ENCODE data around the gene PRPF38B.

PRPF38B gene

DNA sequence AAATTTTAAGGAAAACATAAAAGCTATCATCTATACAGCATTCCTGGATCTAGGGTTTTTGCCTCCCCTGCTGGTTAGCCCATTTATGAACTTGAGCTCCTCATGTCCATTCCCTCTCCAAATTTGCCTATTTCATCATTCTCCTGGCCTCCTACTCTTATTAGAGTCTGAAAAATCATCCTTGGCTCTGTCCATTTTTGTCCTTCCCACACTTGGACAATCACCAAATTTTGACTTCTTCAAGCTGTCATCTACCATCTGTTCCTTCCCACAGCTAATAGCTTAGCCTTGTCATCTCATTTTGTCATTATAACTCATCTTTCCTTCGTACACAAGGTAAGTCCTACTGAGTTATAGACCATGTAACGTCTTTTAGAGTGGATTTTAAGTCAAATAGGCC, 29.0 kb upstream of the PRPF38B start:
- TF ChIP-seq TAF1 (IDR thresholded peaks at IDR 0.05; ENCODE audit: borderline replicate concordance, insufficient read depth, low read length) = no peak
- no peak for TF ChIP-seq SIN3A (IDR thresholded peaks at IDR 0.05; ENCODE audit: borderline replicate concordance, insufficient read depth, low read length)
- TF ChIP-seq POLR2AphosphoS5 (IDR thresholded peaks at IDR 0.05; ENCODE audit: low read depth, low read length) = no peak
- no peak for TF ChIP-seq FOXP2 (optimal IDR thresholded peaks at IDR 0.05; ENCODE audit: borderline replicate concordance, extremely low read depth, extremely low read length, insufficient read depth)
- TF ChIP-seq, protein P1, sequence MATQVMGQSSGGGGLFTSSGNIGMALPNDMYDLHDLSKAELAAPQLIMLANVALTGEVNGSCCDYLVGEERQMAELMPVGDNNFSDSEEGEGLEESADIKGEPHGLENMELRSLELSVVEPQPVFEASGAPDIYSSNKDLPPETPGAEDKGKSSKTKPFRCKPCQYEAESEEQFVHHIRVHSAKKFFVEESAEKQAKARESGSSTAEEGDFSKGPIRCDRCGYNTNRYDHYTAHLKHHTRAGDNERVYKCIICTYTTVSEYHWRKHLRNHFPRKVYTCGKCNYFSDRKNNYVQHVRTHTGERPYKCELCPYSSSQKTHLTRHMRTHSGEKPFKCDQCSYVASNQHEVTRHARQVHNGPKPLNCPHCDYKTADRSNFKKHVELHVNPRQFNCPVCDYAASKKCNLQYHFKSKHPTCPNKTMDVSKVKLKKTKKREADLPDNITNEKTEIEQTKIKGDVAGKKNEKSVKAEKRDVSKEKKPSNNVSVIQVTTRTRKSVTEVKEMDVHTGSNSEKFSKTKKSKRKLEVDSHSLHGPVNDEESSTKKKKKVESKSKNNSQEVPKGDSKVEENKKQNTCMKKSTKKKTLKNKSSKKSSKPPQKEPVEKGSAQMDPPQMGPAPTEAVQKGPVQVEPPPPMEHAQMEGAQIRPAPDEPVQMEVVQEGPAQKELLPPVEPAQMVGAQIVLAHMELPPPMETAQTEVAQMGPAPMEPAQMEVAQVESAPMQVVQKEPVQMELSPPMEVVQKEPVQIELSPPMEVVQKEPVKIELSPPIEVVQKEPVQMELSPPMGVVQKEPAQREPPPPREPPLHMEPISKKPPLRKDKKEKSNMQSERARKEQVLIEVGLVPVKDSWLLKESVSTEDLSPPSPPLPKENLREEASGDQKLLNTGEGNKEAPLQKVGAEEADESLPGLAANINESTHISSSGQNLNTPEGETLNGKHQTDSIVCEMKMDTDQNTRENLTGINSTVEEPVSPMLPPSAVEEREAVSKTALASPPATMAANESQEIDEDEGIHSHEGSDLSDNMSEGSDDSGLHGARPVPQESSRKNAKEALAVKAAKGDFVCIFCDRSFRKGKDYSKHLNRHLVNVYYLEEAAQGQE (IDR thresholded peaks at IDR 0.05; ENCODE audit: insufficient read depth in 1 of 2, low read depth in 2 of 2, low read length in 2 of 2) = no peak

DNA sequence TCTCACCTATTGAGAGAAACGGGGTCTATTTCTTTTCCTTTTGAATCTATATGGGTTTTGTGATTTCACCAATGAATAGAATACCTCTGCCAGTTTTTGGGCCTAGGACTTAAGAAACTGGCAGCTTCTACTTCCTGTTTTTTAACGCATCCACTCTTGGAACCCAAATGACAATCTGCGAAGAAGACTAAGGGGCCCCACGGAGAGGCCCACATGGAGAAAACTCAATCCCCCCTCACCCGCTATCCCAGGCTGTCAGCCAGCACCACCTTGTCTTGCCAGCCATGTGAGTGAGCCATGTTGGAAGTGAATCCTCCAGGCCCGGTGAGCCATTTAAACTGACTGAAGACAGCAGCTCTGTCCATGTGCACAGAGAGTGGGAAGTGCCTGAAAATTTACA, 27.6 kb upstream of the PRPF38B start:
- TF ChIP-seq, protein P1 (IDR thresholded peaks at IDR 0.05; ENCODE audit: insufficient read depth in 1 of 2, low read depth in 2 of 2, low read length in 2 of 2) = no peak
- TF ChIP-seq FOXP2 (optimal IDR thresholded peaks at IDR 0.05; ENCODE audit: borderline replicate concordance, extremely low read depth, extremely low read length, insufficient read depth) (no peak), SIN3A (IDR thresholded peaks at IDR 0.05; ENCODE audit: borderline replicate concordance, insufficient read depth, low read length) (no peak), TAF1 (IDR thresholded peaks at IDR 0.05; ENCODE audit: borderline replicate concordance, insufficient read depth, low read length) (no peak), POLR2AphosphoS5 (IDR thresholded peaks at IDR 0.05; ENCODE audit: low read depth, low read length) (no peak)

DNA sequence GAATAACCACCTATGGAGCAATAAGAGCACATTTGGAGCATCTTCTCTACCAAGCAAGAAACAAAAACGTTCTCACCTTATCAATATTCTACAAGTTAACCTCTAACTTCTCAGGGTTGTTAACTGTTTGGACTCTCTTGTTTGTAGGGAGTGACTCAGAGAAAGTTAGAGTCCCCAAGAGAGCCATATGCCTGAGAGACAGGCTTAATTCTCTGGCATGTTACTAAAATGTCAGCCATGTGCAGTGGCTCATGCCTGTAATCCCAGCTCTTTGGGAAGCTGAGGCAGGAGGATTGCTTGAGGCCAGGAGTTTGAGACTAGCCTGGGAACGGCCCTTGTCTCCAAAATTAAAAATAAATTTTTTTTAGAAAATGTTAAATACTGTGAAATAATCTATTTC, 27.0 kb upstream of the PRPF38B start:
- TF ChIP-seq, protein P1 (IDR thresholded peaks at IDR 0.05; ENCODE audit: insufficient read depth in 1 of 2, low read depth in 2 of 2, low read length in 2 of 2) = no peak
- TF ChIP-seq TAF1 (IDR thresholded peaks at IDR 0.05; ENCODE audit: borderline replicate concordance, insufficient read depth, low read length) = no peak
- no peak for TF ChIP-seq SIN3A (IDR thresholded peaks at IDR 0.05; ENCODE audit: borderline replicate concordance, insufficient read depth, low read length)
- no peak for TF ChIP-seq POLR2AphosphoS5 (IDR thresholded peaks at IDR 0.05; ENCODE audit: low read depth, low read length)
- no peak for TF ChIP-seq FOXP2 (optimal IDR thresholded peaks at IDR 0.05; ENCODE audit: borderline replicate concordance, extremely low read depth, extremely low read length, insufficient read depth)

DNA sequence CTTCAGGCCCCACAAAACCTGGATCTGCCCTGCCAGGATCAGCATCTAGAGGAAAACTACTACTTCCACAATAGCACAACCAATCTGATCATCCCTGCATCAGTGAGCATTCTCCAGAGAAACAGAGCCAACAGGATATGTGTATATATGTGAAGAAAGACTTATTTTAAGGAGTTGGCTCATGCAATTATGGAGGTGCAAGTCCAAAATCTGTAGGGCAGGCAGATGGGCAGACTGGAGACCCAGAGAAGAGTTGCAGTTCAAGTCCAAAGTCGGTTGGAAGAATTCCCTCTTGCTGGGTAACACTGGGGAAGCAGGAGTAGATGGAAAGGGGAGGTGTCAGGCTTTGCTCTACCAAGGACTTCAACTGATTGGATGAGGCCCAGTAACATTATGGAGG, 26.3 kb upstream of the PRPF38B start:
- TF ChIP-seq FOXP2 (optimal IDR thresholded peaks at IDR 0.05; ENCODE audit: borderline replicate concordance, extremely low read depth, extremely low read length, insufficient read depth) = no peak
- no peak for TF ChIP-seq POLR2AphosphoS5 (IDR thresholded peaks at IDR 0.05; ENCODE audit: low read depth, low read length)
- TF ChIP-seq TAF1 (IDR thresholded peaks at IDR 0.05; ENCODE audit: borderline replicate concordance, insufficient read depth, low read length) = no peak
- no peak for TF ChIP-seq SIN3A (IDR thresholded peaks at IDR 0.05; ENCODE audit: borderline replicate concordance, insufficient read depth, low read length)

DNA sequence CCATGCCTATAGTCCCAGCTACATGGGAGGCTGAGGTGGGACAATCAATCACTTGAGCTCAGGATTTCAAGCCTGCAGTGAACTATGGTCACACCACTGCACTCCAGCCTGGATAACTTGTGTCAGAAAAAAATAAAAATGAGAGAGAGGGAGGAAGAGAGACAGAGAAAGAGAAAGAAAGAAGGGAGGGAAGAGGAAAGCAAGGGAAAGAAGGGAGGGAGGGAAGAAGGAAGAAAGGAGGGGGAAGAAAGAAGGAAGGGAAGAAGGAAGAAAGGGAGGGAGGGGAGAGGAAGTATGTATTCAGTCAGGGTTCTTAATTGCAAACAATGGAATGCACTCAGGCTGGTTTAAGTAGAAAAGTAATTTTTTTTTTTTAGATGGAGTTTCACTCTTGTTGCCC, 23.3 kb upstream of the PRPF38B start:
- TF ChIP-seq FOXP2 (optimal IDR thresholded peaks at IDR 0.05; ENCODE audit: borderline replicate concordance, extremely low read depth, extremely low read length, insufficient read depth) = no peak
- TF ChIP-seq, protein P1 (IDR thresholded peaks at IDR 0.05; ENCODE audit: insufficient read depth in 1 of 2, low read depth in 2 of 2, low read length in 2 of 2) = no peak
- TF ChIP-seq TAF1 (IDR thresholded peaks at IDR 0.05; ENCODE audit: borderline replicate concordance, insufficient read depth, low read length) = no peak
- TF ChIP-seq SIN3A (IDR thresholded peaks at IDR 0.05; ENCODE audit: borderline replicate concordance, insufficient read depth, low read length) = no peak
- no peak for TF ChIP-seq POLR2AphosphoS5 (IDR thresholded peaks at IDR 0.05; ENCODE audit: low read depth, low read length)
